ENCODE measurements around the gene TBPL1.

The TBPL1 gene

DNA sequence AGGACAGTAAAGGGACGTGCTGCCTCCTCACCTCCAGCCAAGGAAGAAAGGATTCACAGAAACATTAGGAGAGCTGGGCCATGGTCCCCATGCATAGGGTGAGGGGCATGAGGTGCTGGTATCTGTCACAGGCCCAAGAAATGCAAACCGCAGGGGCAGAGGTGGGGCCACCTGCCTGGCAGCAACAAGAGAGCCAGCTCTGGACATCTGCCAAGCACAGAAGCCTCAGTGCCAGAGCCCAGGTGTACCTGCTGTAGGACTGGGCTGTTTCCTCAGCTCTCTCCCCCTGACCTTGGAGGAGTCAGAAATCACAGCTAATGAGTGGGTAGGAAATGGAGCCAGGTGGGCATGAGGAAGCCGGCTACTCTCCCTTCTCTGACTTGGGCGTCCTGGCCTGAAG is 54.1 kb downstream of the TBPL1 start:
- no peak for DNase-seq

DNA sequence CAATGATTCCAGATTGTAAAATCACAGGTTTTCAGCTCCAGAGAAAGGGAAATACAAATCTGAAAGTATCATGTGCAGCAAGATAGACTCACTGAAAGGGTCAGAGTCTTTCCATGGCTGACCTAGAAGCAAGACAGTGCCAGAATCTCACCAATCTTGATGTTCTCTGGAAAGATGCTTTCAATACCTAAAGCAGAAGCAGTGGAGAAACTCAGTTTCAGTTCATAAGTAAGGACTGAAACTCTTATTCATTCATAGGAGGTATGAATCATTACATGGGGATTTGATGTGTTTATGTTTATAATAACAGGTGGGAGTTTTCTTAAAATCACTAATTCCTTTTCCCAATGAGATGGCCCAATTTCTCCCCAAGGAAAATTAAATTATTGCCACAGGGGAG is 56.9 kb downstream of the TBPL1 start:
- no peak for DNase-seq

DNA sequence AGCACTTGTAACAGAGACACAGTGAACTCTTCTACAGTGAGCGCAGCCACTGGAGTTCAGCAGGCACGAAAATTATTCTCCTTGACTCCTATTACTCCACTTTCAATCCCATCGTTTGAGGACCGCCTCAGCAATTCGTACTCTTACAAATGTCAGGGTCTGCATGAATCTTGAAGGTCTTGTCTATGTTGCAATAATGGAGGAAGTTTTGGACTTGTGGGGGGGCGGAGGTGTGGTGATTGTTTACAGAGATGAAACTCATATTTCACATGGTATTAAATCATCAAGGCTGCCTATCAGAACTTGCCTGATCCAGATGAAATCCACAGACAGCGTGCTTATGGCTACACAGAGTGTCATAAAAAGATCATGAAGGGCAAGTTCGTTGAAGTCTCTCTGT is 57.4 kb downstream of the TBPL1 start:
- no peak for DNase-seq

DNA sequence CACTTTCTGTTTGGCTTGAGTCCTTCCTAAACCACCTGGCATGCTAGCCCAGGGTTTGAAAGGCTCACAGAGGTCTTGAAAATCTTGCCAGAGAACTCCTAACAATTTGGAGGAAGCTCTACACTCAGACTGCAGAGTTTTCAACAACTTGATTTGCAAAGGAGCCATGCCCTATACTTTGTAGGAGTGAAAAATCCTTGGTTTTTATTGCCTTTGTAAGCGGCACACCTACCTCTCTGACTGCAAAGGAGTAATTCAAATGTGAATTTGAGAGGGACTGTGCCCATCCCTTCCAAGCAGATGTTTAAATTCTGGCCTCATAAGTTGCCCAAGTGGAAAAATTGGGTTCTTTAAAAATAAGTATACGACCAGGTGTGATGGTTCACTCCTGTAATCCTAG is 58.0 kb downstream of the TBPL1 start:
- DNase-seq, result no peak

DNA sequence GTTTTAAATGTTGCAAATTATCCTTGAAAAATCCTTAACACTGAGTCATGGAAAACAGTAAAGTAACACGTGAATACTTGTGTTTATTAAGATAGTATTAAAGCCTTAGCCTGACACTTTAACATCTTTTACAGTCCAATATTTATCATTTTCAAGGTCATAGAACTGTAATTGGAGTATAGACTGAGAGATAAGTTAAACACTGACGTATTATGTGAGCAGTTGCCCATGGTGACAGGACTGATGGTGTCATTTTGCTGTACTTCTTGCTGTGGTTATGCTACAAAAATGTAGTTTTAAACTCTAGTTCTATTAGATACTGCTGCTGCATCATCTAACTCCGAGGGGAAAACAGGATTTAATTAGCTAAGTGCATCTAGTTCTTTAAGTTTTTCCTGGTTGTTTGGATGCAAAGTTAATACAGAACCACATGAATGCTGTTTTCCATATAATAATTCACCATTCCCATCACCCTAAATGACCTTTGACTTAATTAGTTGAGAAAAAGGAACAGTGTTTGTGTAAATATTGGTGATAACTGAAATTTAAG is 61.6 kb downstream of the TBPL1 start:
- DNase-seq, result no peak

DNA sequence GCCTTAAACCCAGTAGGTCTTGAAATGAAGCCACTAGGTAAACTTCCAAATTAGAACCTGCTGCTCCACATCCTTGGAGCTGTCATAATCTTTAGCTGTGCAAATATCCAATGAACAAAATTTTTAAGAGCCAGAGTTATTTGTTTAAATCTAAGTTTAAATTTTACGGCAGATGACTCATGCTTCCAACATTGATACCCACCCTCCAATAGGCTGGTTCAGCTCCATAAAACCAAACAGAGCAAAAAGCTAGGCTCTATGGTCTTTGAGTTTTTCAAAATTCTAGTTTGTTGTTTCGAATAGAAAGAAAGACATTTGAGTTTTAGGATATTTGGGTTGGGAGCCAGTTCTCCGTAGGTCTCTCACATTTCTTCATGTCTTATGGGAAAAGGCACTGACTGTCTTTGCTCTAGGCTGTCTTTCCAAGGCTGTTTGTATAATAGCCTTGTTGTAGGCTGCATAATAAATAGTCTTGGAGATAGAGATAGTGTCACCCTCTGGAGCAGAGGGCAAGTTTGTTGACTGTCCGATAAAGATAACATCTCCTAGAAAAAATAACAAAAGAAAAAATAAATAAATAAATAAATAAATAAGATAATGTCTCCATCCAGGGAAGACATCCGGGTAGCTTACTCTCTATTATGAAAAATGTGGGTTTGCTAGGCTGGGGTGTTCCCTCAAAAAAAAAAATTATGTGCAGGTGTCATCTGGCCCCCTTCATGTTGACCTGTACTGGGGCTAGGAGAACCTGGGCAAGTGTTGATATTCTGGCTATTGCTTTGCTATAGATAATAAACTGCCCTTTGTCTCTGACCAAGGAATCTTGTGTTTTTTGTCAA is 62.9 kb downstream of the TBPL1 start:
- DNase-seq, result no peak

DNA sequence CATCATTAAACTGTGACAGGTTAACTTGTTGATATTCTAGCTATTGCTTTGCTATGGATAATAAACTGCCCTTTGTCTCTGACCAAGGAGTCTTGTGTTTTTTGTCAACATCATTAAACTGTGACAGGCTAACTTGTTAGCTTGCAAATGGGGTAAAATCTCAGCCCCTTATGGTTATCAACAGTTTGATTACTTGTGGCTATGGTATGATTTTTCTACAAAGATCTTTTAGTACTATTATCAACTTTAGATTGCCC is 63.5 kb downstream of the TBPL1 start:
- DNase-seq, result no peak

DNA sequence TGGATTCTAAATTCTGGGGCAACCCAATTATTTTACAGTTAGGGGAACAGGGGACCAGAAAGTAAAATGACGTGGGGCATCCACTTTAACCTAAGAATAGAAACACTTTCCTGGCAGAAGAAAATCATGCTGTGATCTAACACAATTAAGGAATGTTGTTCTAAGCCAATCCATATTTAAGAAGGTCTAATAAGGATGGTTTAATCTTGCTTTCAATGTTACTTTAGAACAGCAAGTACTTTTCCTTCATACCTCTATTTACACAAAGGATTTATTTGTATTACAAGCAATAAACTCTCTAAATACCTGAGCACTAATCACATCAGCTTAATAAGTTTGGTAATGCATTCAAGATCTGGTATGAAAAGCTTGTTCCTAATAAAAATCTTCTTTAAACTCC is 67.0 kb downstream of the TBPL1 start:
- DNase-seq, result no peak

DNA sequence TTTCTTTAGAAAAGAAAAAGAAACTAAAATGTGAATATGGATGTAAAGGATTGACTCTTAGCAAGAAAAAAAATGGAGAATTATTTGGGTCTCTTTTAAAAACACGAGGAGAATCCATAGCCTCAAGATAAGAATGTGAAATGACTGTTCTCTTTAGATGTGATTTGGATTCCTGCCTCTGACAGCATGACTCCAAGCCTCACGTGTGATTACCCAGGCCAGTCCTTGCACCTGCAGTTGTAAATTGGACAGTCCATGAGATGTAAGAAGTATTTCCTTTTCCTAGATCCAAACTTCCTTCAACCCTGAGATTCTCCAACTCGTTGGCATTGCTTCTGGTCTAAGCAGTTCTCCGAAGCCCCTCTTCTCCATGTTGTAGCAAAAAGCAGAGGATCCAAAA is 67.5 kb downstream of the TBPL1 start:
- no peak for DNase-seq

DNA sequence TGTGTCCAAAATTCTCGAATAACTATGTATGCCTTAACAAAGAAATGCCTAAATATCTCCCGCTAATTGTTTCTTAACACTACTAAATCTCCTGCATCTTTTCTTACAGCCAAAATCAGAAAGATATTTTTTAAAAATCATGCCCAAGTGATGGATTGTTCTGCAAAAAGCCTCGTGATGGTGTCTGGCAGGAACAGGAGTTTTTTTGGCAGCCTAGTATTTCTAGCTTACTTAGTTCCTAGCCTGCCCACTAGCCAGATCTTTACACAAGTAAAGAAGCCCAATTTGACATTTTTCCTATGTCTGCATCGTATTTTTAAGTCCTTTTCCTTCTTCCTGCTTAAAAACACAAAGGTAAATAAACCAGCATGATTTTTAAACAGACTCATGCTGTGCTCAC is 67.9 kb downstream of the TBPL1 start:
- DNase-seq, result no peak

DNA sequence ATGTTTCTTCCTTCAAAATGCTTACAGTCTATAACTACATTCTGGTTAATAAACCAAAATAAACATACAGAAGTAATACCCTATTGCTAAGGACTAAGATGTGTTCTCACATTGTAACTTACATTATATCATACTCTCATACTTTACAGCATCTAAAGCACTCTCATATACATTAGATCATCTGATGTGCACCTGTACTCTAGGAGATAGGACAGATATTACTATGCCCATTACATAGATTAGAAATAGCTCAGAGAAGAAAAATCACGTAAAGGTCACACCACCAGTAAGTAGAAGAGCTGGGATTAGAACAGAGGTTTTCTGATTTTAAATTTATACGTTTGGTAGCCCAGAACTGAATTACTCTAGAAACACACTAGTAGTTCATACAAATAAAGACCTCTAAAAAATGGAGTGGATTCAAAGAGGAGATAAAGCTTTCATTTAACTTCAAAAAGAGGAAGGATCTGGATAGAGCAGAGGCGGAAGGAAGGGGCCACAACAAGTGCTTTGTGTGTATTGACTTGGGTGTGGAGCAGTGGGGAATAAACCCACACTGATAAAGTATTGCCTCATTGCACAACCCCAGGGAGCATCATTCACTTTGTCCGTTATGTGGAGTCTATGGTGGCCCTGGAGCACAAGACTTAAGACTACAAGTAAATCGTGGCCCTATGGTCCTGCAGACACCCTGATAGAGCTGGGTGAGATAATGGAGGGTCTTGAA is 68.5 kb downstream of the TBPL1 start:
- no peak for DNase-seq

DNA sequence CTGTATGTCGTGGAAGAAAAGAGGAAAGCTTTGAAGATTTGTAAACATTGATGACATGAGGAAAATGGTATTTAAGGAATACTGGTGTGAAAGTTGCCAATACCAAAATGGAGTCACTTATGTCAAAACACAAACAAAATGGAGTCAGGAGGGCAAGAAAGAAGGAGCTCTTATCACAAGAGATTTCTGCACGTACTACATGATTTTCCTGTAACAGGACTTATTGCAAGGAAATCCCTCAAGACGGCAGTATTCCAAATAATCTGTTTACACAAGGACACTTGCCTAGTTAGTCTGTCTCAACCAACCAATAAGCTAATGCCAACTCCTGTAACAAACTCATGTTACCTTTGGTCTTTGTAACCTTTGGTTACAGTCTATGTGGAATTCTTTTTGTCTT is 69.6 kb downstream of the TBPL1 start:
- no peak for DNase-seq

DNA sequence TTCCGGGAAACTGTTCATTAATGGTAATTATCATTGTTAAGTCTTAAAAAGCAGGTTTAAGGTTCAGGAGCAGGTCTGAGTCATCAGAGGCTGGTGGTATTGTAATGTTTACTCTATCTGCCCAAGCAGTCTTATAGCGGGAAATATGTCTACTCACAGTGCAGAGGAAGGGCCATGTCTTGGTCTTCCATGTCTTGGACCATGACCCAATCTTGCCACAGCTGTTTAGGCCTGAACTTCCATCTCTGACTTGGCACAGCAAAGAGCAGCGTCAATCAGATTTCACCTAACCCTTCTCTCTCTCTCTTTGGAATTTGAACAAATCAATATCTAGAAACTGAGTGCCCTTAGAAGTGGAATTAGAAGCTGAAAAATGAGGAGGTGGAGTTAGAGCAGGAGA is 73.6 kb downstream of the TBPL1 start:
- DNase-seq, result peak; percentile 34

DNA sequence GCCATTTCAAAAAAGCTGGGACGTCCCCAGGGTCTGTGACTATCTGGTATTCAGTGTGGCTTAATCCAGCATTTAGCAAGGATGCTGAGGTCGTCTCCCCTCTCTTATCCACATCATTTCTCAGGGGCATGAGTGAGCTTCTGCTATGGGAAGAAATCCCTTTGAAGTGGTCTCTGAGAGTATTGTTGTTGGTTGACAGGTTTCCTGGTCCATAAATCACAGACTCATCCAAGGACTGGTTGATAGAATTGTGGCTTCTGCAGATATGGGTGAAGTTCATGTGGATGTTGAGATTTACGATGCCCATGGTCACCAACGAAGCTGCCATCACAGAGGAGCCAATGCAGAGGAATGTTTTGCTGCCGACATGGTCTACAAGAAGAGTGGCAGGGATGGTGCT is 75.4 kb downstream of the TBPL1 start:
- no peak for DNase-seq

DNA sequence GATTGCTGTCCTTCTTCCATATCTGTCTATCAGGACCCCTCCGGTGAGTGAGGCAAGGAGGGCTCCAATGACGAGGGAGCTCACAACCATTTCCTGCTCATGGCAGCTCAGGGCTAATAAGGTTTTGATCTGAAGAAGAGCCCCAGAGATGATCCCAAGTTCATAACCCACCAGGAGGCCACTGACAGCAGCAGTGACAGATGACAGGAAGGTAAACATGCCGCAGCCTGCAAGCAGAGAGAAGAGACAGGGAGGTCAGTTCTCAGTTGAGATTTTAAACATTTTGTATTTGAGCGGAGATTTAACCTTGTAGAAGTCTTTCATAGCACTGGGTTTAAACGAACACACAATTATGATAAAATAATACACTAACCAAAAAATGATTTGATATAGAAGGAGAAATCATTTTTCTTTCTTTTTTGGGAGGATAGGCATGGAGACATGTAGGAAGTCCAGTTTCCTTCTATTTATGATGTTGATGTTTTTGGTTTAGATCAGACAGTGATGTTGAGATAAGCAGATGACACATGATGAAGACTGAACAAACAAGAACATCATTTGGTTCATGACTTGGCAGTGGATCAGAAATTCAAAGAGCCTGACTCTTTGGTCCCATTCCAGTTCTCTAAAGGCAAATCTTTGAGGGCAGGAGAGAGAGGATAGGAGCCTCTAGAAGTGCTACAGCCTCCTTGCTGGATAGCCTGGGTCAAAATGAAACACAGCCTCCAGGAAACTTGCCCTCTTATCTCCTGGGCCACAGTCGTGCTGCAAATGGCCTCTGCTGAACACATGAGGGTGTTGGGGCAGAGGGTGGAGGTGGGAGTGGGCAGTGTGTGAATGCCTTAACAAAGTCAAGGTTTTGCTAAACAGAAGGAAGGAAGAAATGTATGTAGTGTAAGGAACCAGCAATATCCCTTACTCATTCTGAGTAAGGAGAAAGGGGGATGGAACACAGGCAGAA is 76.8 kb downstream of the TBPL1 start:
- peak; percentile 75 for DNase-seq

DNA sequence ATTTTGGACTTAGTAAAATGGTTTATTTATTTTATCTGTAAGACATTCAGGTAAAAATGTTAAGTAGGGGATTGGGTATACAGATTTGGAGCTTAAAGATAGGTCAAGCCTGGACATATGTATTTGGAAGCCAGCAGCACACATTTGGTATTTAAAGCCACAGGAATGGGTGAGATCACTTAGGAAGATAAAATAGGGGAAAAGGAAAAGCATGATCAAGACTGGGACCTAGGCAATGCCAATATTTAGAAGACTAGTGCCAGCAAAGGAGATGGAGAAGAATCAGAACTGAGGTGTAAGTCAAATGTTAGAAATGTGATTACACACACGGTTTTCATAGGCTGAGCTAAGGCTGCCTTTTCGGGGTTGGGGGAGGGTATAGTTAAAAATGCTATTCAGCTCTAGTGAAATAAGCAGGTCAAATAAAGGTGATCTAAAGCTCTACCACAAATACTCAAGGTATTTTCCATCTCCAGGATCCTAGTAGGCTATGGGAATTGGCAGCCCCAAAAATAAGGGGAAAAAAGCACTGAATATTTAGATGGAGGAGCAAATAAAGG is 78.8 kb downstream of the TBPL1 start:
- DNase-seq, result peak; percentile 71

DNA sequence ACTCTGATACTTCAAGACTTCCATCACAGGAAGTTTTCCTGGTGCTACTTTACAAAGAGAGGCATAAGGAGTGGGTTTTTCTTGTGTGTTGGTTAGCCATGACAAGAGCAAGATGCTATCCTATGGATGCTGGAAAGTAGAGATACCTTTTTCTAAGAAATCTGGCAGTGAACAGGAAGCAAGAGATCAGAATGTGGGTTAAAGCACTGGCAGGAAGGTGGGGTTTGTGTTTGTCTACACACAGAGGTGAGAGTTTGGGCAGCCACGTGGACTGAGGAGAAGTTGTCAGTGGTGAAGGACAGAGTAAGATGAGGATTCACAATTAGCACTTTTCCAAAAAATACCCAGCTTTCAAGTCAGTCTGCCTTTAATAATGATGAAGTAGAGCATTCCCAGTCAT is 81.5 kb downstream of the TBPL1 start:
- no peak for DNase-seq

DNA sequence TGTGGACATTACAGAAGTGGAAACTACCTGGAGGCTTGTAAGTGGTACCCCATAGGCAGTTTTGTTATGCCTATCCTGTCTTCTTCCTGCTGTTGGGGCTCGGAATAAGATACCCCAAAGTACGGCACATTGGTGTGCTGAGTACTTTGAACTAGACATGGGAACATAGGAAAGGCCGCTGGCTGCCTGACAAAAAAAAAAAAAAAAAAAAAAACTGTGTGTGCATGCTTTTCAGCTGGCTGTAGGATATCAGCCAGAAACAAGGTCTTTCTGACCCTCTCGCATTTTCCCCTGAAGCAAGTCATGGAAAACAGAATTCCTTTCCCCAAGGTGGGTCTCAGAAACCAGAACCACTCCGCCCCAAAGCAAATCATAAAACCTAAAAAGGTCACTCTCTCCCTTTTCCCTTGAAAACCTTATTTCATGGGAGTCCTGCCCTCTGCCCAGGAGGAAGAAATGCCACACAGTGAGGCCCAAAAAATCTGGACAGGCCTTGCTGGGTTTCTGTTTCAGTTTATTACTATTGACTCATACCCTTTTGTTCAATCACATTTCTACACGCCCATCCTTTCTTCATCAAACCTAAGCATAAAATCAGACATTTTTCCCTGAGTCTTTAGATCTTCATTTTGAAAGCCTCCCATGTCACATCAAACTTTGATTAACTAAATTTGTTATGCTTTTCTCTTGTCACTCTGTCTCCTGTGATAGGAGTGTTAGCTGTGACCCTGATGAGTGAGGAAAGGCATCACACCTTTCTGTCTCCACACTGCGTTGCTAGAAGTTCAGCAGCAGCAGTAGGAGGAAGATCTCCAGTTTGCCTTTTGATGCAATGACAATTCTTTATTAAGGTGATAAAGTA is 82.2 kb downstream of the TBPL1 start:
- no peak for DNase-seq

DNA sequence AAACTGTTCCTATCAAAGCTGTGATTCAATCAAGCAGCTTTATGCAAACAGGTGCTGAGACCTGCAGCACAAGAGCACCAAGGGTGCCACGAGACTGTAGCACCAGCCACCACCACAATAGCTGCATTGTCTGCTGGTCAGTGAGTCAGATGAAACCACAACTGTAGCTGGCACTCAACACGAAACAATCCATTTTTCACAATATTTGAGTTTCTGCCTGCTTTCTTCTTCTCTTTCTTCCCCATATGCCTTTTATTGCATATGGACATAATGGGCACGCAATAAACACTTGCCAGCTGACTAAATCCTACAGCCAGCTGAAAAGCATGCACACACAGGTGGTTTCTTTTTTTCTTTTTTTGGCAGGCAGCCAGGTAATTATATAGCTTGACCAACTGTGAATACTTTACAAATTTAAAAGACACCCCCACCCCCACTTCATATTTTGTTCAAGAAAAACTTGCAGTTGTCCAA is 82.8 kb downstream of the TBPL1 start:
- peak; percentile 36 for DNase-seq

DNA sequence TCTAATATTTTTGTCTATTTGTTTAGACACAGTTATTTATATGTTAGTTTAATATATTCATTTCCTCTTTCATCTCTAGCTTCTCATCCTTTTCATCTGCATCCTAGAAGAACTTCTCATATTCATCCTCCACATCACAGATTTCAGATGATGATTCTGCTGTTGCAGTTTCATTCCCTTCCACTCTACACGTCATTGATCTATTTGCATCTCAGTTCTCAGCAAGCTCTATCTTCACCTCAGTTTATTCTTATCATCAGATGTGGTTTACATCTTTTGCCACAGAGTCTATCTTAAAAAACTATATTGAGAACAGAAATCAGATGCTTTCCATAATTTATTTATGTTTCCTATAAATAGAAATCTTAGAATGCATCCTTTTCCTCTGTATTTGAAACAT is 86.1 kb downstream of the TBPL1 start:
- no peak for DNase-seq
